AG04450 (cell line): ENCODE measurements around the gene SRPRB. TPM values are rescaled to one million over a fixed set of nuclear protein-coding genes. Genes with fewer than 3 reads are reported as not detected.

Experiments used
- CTCF ChIA-PET: fragments of 300-600, 350-600 bp; formaldehyde crosslinking; extraction: SDS; loops from one replicate; lab custom pipeline; 2022; ENCODE audit warnings: antibody characterized with exemption, inconsistent platforms; lab: Charles Lee
- POLR2A ChIA-PET: fragments of 350-600 bp; formaldehyde crosslinking; extraction: SDS; loops from one replicate; lab custom pipeline; 2021; ENCODE audit warnings: antibody characterized with exemption, inconsistent platforms; lab: Yijun Ruan, JAX
- DNase-seq: peaks from one replicate; pipeline ENCODE4 v3.0.0-alpha.2; 2011; ENCODE audit warnings: low read depth, low spot score
- H3K27ac ChIP-seq: one replicate; pipeline ENCODE4 v1.5.1; 2012; ENCODE audit warnings: low read depth, low read length, control low read depth
- H3K27me3 ChIP-seq: one replicate; pipeline ENCODE4 v1.6.0; 2012; ENCODE audit warnings: low read length; ENCODE audit not compliant: control insufficient read depth, insufficient read depth
- H3K4me3 ChIP-seq: 2 replicates; pipeline ENCODE4 v1.5.1; 2011; ENCODE audit warnings: mild to moderate bottlenecking, low read depth, low read length, control low read depth
- H3K9me3 ChIP-seq: 2 replicates; pipeline ENCODE4 v1.5.1; 2012; ENCODE audit warnings: low read length; ENCODE audit not compliant: control insufficient read depth, insufficient read depth
- CTCF ChIP-seq: IDR thresholded peaks from 2 replicates; pipeline ENCODE4 v1.5.1; 2011; ENCODE audit warnings: low read depth, low read length, control low read depth, inconsistent platforms
- polyA plus RNA-seq: library from polyadenylated mRNA; depleted of rRNA; stranded (reverse); fragments of >200 nt; gene quantifications from 2 replicates; pipeline ENCODE4 v1.2.3, GENCODE V29; 2011

Gene SRPRB
- polyA plus RNA-seq, 1 experiment, result 61.6 TPM

GRCh38 chr3:133773732-133774131 lies 31.9 kb upstream of the SRPRB start:
- DNase-seq, result no peak
- H3K27ac ChIP-seq, result no peak overlapping the region
- no peak overlapping the region for H3K4me3 ChIP-seq
- no peaks in the 10 kb centered on the region for H3K9me3 ChIP-seq
- ChIA-PET POLR2A (no interaction called here), CTCF (no interaction called here)
- H3K27me3 ChIP-seq, result no peaks in the 10 kb centered on the region
- no peak for TF ChIP-seq CTCF

- H3K4me3 ChIP-seq, result no peak overlapping the region
- no peak for TF ChIP-seq CTCF
- CTCF ChIA-PET, result no interaction called here
- no peak for DNase-seq
- H3K9me3 ChIP-seq, result no peaks in the 10 kb centered on the region
- H3K27ac ChIP-seq, result no peak overlapping the region
- POLR2A ChIA-PET, result no interaction called here
- no peaks in the 10 kb centered on the region for H3K27me3 ChIP-seq
These were observed 30.3 kb upstream of the SRPRB start for GRCh38 chr3:133775309-133775708.

- Histone ChIP-seq H3K27me3 (no peaks in the 10 kb centered on the region), H3K9me3 (no peaks in the 10 kb centered on the region), H3K27ac (no peak overlapping the region), H3K4me3 (no peak overlapping the region)
- no peak for DNase-seq
- POLR2A ChIA-PET, result no interaction called here
- CTCF ChIA-PET, result no interaction called here
- TF ChIP-seq CTCF, result no peak
These were observed 29.8 kb upstream of the SRPRB start for GRCh38 chr3:133775835-133776234.

GRCh38 chr3:133776794-133777438 lies 28.7 kb upstream of the SRPRB start:
- POLR2A ChIA-PET, result no interaction called here
- no peaks in the 10 kb centered on the region for H3K27me3 ChIP-seq
- no peak overlapping the region for H3K4me3 ChIP-seq
- H3K9me3 ChIP-seq, result no peaks in the 10 kb centered on the region
- TF ChIP-seq CTCF, result no peak
- DNase-seq, result no peak
- H3K27ac ChIP-seq, result no peak overlapping the region
- CTCF ChIA-PET, result no interaction called here

- POLR2A ChIA-PET, result no interaction called here
- CTCF ChIA-PET, result no interaction called here
- Histone ChIP-seq H3K27me3 (no peaks in the 10 kb centered on the region), H3K4me3 (no peak overlapping the region), H3K27ac (no peak overlapping the region), H3K9me3 (no peaks in the 10 kb centered on the region)
- no peak for DNase-seq
- TF ChIP-seq CTCF, result no peak
These were observed 27.6 kb upstream of the SRPRB start for GRCh38 chr3:133777807-133778568.
